Mucosa of descending colon (tissue), 3 donors: Measurements from ENCODE around the gene RARA. TPM values are rescaled to one million over a fixed set of nuclear protein-coding genes. Genes with fewer than 3 reads are reported as not detected.

Experiments
- ATAC-seq: fragments of 200-7000 bp; cut with Tn5 transposase; one replicate; pipeline ENCODE4 v1.9.1; 2020; ENCODE audit warnings: mild to moderate bottlenecking, moderate library complexity
- DNase-seq, 3 donors: peaks; one replicate each; pipeline ENCODE4 v3.0.0-alpha.2; 2020
- H3K36me3 ChIP-seq: fragments of 200-600 bp; one replicate; pipeline ENCODE4 v1.8.0; 2021; ENCODE audit warnings: low read depth, mild to moderate bottlenecking
- H3K4me1 ChIP-seq: fragments of 200-600 bp; one replicate; pipeline ENCODE4 v1.8.0; 2021; ENCODE audit warnings: low read depth, mild to moderate bottlenecking
- H3K4me3 ChIP-seq: fragments of 200-600 bp; one replicate; pipeline ENCODE4 v1.8.0; 2021; ENCODE audit warnings: mild to moderate bottlenecking
- H3K9me3 ChIP-seq: fragments of 200-600 bp; one replicate; pipeline ENCODE4 v1.8.0; 2021; ENCODE audit warnings: mild to moderate bottlenecking
- intact Hi-C, 2 donors: fragments of 100-400 bp; cut with DNase I in 1 of 2; cut with micrococcal nuclease in 1 of 2; formaldehyde crosslinking; loops; one replicate each; pipeline versions ENCODE4 v1.11.0 to v1.11.1; 2022; cut with DNase I, micrococcal nuclease
- total RNA-seq, 3 donors: library from RNA; stranded (reverse); fragmentation: NEBNext Ultra II Directional in 2 of 3; extraction: Animal tissue kit (Norgen Biotek cat#: 25700) in 2 of 3; gene quantifications; one replicate each; pipeline versions ENCODE4 v1.2.1 to v1.2.4, GENCODE V29; 2021 to 2023
- TF ChIP-seq, protein P1 (sequence below): fragments of 200-600 bp; IDR thresholded peaks from one replicate; pipeline ENCODE4 v1.8.0; 2022; ENCODE audit warnings: antibody characterized with exemption, mild to moderate bottlenecking
- donor health status: DM: no; HTN: no; CAD: no; lungs with moderate emphysema.
- donor health status: DM: no; HTN: no; CAD: no.
- donor health status: DM: no; HTN: yes; CAD: no.

The RARA gene
- total RNA-seq, 3 donors from 2014 or later: 42.2 to 51.2 (median 49.6) TPM

DNA sequence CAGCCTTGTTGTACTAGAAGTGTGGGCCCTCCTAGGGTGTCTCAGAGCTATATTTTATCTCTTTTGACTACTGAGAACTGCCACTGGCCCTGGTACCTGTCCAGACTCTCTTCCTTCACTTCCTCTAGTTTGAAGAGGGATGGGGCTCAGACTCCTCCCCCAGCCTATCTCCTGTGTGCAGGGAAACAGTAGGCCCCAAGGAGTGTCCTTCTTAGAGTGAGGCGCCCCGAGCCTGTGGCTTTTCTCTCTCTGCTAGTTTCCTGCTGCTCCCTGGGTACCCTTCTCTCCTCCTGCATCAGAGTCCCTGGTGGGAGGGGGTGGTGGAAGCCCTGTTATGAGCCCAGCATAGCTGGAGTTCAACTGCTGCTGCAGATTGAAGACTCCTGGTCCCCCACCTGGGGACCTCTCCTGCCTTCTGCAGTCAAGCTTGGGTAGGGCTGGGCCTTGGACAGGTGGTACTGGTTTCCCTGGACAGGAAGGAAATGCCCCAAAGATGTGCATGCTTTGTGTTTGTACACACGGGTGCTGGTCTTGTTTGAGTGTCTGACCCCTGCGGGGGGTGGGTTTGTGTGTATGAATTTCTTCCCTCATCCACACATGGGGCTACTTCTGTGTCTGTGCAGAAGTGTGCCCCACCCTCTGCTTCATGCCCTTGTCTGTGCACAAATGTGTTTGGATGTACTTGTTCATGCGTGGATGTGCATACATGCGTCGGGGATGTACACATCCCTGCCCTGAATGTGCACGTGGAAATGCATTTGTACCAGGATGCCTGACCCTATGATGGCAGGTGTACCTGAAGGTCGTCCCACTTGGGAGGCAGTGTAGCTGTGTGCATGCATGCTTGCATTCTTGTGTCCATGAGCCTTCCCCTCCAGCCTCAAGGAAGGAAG lies 6.9 kb downstream of the RARA start:
- intact Hi-C loops: no loop called here
- no peaks in the 10 kb centered on the region for H3K36me3 ChIP-seq
- H3K4me1 ChIP-seq: peaks cover 52% of the 10 kb centered on the region
- no peak for ATAC-seq
- H3K4me3 ChIP-seq: no peak overlapping the region
- H3K9me3 ChIP-seq: no peaks in the 10 kb centered on the region
- DNase-seq: peak in 2 of 3 donors; percentile 32 to 39
- TF ChIP-seq, protein P1, sequence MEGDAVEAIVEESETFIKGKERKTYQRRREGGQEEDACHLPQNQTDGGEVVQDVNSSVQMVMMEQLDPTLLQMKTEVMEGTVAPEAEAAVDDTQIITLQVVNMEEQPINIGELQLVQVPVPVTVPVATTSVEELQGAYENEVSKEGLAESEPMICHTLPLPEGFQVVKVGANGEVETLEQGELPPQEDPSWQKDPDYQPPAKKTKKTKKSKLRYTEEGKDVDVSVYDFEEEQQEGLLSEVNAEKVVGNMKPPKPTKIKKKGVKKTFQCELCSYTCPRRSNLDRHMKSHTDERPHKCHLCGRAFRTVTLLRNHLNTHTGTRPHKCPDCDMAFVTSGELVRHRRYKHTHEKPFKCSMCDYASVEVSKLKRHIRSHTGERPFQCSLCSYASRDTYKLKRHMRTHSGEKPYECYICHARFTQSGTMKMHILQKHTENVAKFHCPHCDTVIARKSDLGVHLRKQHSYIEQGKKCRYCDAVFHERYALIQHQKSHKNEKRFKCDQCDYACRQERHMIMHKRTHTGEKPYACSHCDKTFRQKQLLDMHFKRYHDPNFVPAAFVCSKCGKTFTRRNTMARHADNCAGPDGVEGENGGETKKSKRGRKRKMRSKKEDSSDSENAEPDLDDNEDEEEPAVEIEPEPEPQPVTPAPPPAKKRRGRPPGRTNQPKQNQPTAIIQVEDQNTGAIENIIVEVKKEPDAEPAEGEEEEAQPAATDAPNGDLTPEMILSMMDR: no peak

GRCh38 chr17:40316571-40317344 lies 7.8 kb downstream of the RARA start:
- ATAC-seq (peak; percentile 27), DNase-seq (peak in 2 of 3 donors; percentile 79 to 84)
- Histone ChIP-seq H3K36me3 (no peaks in the 10 kb centered on the region), H3K4me3 (no peak overlapping the region), H3K9me3 (no peaks in the 10 kb centered on the region), H3K4me1 (peaks cover 44% of the 10 kb centered on the region)
- TF ChIP-seq, protein P1: no peak
- intact Hi-C loops: no loop called here

GRCh38 chr17:40317345-40317873 lies 8.4 kb downstream of the RARA start:
- peak; percentile 41 for ATAC-seq

GRCh38 chr17:40317880-40318829 lies 9.2 kb downstream of the RARA start:
- H3K4me3 ChIP-seq: peak overlapping the region; percentile 47
- intact Hi-C loops: no loop called here
- ATAC-seq (peak; percentile 89), DNase-seq (peak; percentile 97 to 98 (median 97))
- no peaks in the 10 kb centered on the region for H3K9me3 ChIP-seq
- no peaks in the 10 kb centered on the region for H3K36me3 ChIP-seq
- TF ChIP-seq, protein P1: no peak
- H3K4me1 ChIP-seq: peaks cover 43% of the 10 kb centered on the region

More at GRCh38 chr17:40317345-40317873, 8.4 kb downstream of the RARA start:
- intact Hi-C loops: no loop called here
- peak in 2 of 3 donors; percentile 71 to 74 for DNase-seq
- no peaks in the 10 kb centered on the region for H3K9me3 ChIP-seq
- peaks cover 40% of the 10 kb centered on the region for H3K4me1 ChIP-seq
- H3K36me3 ChIP-seq: no peaks in the 10 kb centered on the region
- TF ChIP-seq, protein P1: peak; percentile 40
- no peak overlapping the region for H3K4me3 ChIP-seq
